Lower leg skin (tissue), 4 donors: ENCODE measurements around the gene DNAH8. TPM values are rescaled to one million over a fixed set of nuclear protein-coding genes. Genes with fewer than 3 reads are reported as not detected.

Experiments used
- DNase-seq, 2 donors: peaks; one replicate each; pipeline ENCODE4 v3.0.0-alpha.2; 2019; ENCODE audit warnings: low spot score in 2 of 2
- H3K4me3 ChIP-seq: fragments of 200-600 bp; sonication (generic); 2 replicates; pipeline ENCODE4 v1.5.1; 2017; ENCODE audit warnings: mild to moderate bottlenecking, low read depth; ENCODE audit not compliant: poor library complexity, severe bottlenecking
- POLR2A ChIP-seq, 2 donors: fragments of 450-650 bp; IDR thresholded peaks; one replicate each; pipeline ENCODE4 v1.6.1; 2016 to 2017; ENCODE audit warnings: antibody characterized with exemption in 2 of 2, mild to moderate bottlenecking in 1 of 2, moderate library complexity in 1 of 2
- WGBS, 2 donors: methylation state at CpG; one replicate each; pipeline ENCODE4 v1.1.5; 2018; 5-methylcytosine and 5-hydroxymethylcytosine counted together
- intact Hi-C: fragments of 100-400 bp; cut with DNase I; formaldehyde crosslinking; loops from one replicate; pipeline ENCODE4 v1.15.0; 2023; ENCODE audit warnings: low total_unique reads
- total RNA-seq, 4 donors: library from RNA; depleted of rRNA; stranded (reverse); fragments of >200 nt; gene quantifications; one replicate each; pipeline ENCODE4 v1.1.0, GENCODE V29; 2016
- TF ChIP-seq, protein P1 (sequence below), 3 donors: fragments of 450-650 bp; IDR thresholded peaks; one replicate each; pipeline ENCODE4 v1.5.1; 2016; ENCODE audit warnings: antibody characterized with exemption in 3 of 3, mild to moderate bottlenecking in 3 of 3, moderate library complexity in 2 of 3

The DNAH8 gene
- total RNA-seq, 4 donors from 2014 or later: 0.02 to 0.19 (median 0.08) TPM

DNA sequence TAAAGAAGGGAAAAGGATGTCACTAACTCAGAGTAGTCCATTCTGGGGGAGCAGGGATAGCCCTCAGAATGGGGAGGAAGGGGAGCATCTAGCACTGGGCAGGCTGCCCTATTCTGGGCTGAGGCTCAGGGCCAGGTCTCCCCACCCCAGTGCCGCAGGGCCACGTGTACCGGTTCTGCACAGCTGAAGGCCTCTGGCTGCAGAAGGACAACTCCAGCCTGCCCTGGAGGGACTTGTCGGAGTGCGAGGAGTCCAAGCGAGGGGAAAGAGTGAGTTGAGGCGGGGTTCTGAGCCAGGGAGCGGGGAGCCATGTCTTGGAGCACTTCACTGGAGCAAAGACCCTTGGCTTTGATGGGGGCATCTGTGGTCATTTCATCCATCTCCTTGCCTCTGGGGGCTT, 350.4 kb downstream of the DNAH8 start:
- intact Hi-C loops: no loop called here
- WGBS, 2 donors: 79 to 85% methylated on average over 8 of the region's 8 CpGs
- H3K4me3 ChIP-seq: no peak overlapping the region
- DNase-seq: no peak
- TF ChIP-seq POLR2A (IDR thresholded peaks at IDR 0.05): no peak
- TF ChIP-seq, protein P1, sequence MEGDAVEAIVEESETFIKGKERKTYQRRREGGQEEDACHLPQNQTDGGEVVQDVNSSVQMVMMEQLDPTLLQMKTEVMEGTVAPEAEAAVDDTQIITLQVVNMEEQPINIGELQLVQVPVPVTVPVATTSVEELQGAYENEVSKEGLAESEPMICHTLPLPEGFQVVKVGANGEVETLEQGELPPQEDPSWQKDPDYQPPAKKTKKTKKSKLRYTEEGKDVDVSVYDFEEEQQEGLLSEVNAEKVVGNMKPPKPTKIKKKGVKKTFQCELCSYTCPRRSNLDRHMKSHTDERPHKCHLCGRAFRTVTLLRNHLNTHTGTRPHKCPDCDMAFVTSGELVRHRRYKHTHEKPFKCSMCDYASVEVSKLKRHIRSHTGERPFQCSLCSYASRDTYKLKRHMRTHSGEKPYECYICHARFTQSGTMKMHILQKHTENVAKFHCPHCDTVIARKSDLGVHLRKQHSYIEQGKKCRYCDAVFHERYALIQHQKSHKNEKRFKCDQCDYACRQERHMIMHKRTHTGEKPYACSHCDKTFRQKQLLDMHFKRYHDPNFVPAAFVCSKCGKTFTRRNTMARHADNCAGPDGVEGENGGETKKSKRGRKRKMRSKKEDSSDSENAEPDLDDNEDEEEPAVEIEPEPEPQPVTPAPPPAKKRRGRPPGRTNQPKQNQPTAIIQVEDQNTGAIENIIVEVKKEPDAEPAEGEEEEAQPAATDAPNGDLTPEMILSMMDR (IDR thresholded peaks at IDR 0.05): no peak

- no peak for DNase-seq
- 58 to 65% methylated on average over 7 of the region's 7 CpGs for WGBS, 2 donors
- H3K4me3 ChIP-seq: no peak overlapping the region
- TF ChIP-seq, protein P1 (IDR thresholded peaks at IDR 0.05): no peak
- no peak for TF ChIP-seq POLR2A (IDR thresholded peaks at IDR 0.05)
- intact Hi-C loops: no loop called here
Observed at GRCh38 chr6:39068391-39068790, 353.3 kb downstream of the DNAH8 start.

GRCh38 chr6:39072830-39073229, 357.7 kb downstream of the DNAH8 start:
- intact Hi-C loops: no loop called here
- no peak overlapping the region for H3K4me3 ChIP-seq
- TF ChIP-seq, protein P1 (IDR thresholded peaks at IDR 0.05): no peak
- no peak for TF ChIP-seq POLR2A (IDR thresholded peaks at IDR 0.05)
- DNase-seq: peak in 1 of 2 donors; percentile 59
- WGBS, 2 donors: 92 to 94% methylated on average over 9 of the region's 9 CpGs

GRCh38 chr6:39073471-39074355, 358.6 kb downstream of the DNAH8 start:
- intact Hi-C loops: no loop called here
- DNase-seq: peak in 1 of 2 donors; percentile 75
- 83 to 89% methylated on average over 17 of the region's 17 CpGs for WGBS, 2 donors
- no peak for TF ChIP-seq POLR2A (IDR thresholded peaks at IDR 0.05)
- TF ChIP-seq, protein P1 (IDR thresholded peaks at IDR 0.05): no peak
- no peak overlapping the region for H3K4me3 ChIP-seq

DNA sequence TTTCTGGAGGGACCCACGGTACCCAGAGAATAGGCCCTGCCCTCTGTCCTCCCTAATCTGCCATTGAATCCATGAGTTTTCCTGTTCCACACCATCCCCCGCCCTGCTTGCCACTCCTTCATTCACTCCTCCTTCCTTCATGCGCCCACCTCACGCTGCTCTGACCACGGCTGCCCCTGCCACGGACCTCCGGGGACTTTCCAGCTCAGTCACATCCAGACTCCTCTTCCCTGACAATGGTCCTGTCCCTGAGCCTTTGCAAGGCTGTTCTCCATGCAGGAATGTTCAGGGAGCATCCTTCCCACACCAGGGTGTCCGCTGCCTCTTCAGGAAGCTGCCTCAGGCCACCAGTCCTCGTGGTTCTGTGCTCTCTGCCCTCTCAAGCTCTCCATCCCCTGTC, 359.4 kb downstream of the DNAH8 start:
- no peak overlapping the region for H3K4me3 ChIP-seq
- intact Hi-C loops: no loop called here
- peak in 1 of 2 donors; percentile 81 for DNase-seq
- 64 to 72% methylated on average over 9 of the region's 9 CpGs for WGBS, 2 donors
- TF ChIP-seq, protein P1 (IDR thresholded peaks at IDR 0.05): no peak
- no peak for TF ChIP-seq POLR2A (IDR thresholded peaks at IDR 0.05)
